GM19035 (cell line): ENCODE measurements around the gene THYN1.
A peak's percentile ranks its signal among the peaks of the same experiment; 100 is the strongest.

ENCODE experiments used
- ATAC-seq: cut with Tn5 transposase; IDR thresholded peaks from one replicate; pipeline ENCODE4 v1.9.1; 2021; ENCODE audit not compliant: unreplicated experiment

THYN1 gene

DNA sequence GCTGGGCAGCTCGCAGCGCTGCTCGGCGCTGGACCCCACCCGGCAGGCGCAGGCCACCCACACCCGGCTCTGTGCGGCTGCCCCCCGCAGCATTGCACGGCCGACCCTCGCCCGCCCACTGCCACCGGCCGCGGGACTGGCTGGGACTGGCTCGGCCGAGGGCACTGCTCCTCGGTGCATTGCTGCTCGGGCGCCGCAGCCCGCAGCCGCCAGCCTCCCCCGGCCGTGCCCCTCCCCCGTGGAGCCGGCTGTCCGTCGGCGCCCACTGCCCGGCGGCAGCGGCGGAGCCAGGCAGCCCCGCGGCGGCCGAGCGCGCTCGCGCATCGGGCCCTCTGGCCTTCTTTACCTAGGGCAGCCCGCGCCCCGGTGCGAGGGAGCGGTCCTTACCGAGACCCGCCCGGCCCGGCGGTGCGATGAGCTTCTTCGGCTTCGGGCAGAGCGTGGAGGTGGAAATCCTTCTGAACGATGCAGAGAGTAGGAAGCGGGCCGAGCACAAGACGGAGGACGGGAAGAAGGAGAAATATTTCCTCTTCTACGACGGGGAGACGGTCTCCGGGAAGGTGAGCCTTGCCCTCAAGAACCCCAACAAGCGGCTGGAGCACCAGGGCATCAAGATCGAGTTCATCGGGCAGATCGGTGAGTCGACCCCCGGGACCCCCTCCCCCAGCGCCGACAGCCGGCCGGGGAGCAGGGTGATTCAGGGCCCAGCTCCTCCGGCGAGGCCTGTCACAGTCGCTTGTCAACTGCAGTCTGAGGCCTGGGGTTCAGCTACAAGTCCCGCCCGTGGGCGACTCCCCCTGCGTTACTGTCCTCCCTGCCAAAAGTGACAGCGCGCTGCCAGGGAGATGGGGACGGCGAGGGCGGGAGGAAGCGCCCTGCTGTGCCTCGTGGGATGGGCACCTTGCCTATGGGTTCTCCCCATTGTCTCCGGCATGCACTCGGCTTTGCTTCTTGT lies 28.2 kb downstream of the THYN1 start:
- peak; percentile 25 for ATAC-seq

DNA sequence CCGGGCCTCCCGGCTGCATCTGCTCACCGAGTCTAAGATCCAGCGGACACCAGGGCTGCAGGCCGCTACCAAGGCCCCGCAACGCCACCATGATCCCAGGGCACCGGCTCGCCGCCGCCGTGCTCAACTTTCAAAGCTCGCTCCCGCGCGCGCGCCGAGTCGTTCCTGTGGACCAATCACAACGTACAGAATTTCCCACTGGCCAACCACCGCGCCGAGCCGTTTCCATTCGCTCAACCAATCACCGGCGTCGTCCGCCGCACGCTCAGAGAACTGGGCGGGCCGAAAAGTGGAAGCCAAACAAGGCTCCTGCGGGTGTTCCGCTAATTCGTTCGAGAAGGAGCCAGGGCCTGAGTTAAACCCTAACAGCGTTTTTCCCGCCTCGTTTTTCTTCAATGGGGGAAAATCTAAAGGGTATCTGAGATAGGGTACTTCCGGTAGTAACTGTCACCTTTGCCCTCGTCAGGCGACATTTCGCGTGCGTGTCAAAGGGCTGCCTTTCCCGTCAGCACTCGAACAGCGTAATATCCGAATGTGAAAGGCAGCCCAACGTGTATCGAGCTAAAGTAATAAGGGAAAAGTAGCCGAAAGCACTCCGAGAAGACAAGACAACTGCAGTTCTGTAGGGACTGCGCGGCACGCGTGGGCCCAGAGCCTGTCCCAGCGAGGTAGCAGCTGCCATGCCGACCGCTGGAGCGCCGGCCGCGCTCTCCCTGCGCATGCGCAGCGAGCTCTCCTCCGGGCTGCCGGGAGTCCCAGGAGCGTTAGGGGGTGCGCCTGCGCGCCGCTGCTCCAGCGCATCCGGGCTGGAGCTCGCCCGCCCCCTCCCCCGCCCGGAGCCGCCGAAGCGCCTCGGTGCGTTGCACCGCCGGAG lies 29.1 kb downstream of the THYN1 start, which contains the start of the genes NCAPD3 and VPS26B:
TSS of gene NCAPD3 (minus strand) at position 132 of the 874 bp plus-strand sequence. CDS start at position 91, 41 bp downstream.
TSS of gene VPS26B (plus strand) at position 836 of the 874 bp plus-strand sequence. CDS start 452 bp downstream, outside the sequence.
- peak; percentile 79 for ATAC-seq

DNA sequence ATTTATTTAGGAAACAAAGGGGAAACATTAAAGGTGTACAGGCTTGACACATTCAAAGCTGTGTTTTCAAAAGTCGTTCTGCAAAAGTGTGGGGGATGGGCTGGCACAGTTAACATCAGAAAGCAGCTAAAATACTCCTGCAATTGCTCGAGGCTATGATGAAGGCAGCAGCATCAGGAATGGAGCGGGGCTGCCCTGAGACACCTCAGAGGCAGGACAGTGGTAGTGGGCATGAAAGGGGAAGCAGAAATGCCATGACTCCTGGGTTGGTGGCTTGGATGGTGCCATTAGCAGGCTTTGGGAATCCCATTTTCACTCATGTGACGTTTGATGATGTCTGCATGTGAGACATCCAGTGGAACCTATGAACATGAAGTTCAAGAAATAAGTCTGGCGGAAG lies 30.0 kb downstream of the THYN1 start:
- ATAC-seq = no peak

DNA sequence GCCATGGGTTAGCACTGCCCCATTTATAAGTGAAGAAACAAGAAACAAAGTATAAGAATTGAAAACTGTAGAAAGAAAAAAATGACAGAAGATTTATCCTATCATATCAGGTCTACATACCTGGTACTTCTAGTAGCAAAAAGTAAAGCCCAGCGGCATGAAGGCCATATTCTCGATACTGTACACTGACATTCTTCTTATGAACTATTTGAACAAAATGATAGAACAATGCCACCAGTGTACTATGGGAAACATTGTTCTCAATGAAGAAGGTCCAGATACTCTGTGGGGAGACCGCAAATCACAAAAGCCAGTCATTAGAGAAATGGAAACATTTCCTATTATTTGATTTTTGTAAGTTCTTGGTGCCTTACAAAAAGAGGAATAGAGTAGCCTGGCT lies 36.3 kb downstream of the THYN1 start:
- no peak for ATAC-seq

DNA sequence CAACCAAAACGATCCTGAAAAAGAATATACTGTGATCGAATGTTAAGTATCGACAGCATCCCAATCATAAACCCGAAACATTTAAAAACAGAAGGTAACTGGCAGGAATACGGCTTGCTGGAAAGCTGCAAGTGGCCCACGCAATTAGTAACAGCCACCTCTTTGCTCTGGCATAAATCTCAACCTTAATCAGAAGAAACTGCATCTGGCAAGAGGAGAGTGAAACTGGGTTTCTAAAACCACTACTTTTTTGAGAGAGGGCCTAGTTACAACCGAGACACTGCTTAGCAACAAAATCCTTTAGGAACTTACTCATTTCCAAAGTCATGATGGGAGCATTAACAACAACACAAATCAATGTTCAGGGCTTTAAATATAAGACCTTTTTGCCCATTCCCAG lies 37.3 kb downstream of the THYN1 start:
- ATAC-seq = no peak

DNA sequence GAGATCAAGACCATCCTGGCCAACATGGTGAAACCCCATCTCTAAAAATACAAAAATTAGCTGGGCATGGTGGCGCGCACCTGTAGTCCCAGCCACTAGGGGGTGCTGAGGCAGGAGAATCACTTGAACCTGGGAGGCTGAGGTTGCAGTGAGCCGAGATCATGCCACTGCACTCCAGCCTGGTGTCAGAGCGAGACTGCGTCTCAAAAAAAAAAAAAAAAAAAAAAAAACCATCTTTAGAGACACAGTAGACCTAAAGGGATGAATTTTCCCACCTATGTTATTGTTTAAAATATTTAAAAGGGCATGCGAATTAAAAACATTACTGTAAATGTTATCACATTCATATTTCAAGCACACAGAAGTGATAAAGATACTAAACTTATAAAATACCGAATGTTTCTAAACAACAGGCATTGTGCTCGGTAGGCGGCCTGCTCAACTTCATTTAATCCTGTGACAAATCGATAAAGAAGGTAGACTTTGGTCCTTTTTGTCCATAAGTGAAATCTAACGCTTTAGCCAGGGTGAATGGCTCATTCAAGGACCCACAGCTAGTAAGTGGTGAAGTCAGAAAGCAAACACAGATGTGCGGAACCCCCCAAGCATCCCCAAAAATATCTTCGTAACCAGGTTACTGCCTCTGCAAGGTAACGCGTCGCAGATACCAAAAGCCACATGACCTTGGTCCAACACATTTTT lies 45.5 kb downstream of the THYN1 start:
- no peak for ATAC-seq

DNA sequence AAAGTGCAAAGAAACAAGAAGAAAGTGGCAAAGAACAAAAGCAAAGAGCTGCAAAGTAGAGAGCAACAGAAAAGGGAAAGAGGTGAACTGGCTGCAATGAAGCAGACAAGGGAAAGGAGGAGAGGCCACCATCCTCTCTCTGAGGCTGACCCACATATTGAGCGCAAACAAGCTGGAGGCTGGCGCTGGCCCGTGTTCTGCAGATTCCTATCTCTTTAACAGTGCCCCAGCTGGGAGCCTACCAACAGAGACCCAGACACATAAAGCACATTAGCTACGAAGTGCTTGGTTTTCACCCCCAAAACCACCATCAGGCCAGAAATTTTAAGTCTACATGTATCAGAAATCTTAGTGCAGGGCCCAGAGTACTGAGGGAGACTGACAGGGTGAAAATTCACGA lies 47.0 kb downstream of the THYN1 start:
- ATAC-seq = no peak

DNA sequence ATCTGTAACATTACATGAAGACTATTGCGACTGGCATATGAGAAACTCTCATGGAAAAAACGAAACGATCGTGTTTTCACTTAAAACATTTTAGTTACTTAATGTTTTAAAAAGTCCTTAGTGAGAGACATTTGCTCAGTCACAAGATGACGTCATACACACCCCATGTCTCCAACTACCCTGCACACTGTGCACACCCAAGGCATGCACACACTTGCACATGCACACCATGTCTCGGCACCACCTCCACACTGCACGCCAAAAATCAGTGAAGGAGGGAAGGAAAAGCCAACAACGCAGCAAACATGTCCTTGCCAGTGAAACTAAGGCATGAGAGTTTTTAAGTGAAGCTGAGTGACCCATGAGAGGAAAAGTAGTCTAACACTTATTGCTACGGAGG lies 47.4 kb downstream of the THYN1 start:
- ATAC-seq = no peak

DNA sequence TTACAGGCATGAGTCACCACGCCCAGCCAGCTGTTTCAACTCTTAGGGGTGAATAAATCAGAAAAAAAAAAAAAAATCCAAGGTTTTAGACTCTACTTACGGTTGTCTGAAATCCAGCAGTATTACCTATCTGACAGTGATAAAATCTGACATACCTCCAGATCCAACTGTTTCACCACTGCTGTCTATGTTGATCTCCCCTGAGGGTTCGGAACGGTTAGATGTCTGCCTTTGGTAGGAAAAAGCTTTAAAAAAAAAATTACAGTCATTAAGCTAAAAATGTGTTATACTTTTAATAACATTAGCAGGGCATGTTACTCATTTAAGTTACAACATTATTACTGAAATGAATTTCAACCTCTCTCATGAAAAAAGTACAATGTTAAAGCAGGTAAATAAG lies 50.5 kb downstream of the THYN1 start:
- ATAC-seq = no peak

DNA sequence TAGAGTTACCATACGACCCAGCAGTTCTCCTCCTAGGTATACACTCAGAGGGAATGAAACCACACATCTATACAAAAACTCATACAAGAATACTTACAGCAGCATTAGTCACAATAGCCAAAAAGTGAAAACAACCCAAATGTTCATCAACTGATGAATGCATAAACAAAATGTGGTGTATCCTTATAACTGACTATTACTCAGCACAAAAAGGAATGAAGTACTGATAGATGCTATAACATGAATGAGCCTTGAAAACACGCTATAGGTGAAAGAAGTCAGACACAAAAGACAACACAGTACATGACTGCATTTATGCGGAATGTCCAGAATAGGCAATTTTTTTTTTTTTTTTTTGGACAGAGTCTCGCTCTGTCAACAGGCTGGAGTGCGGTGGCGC lies 52.5 kb downstream of the THYN1 start:
- no peak for ATAC-seq

DNA sequence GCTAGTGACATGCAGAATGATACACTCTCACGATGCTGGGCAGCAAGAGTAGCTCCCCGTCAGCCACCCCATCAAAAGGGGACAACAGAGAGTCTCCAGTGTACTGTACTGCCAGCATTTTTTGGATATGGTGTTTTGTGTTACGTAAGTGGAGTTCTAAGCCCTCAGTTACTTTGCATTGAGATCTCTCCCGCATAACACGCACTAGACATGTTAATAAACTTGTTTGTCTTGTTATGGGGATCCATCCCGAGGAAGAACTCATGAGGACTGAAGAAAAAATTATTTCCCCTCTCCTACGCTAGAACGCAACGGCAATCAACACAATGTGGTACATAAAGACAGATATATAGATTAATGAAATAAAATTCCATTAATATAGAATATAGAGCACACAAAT lies 53.6 kb downstream of the THYN1 start:
- no peak for ATAC-seq
